BLaER1 (cell line): Measurements from ENCODE around the gene ARMH3.
"Not testable (repeated sequence)": the region's sequence is repeated elsewhere in the genome, so short reads cannot be mapped to it uniquely, and the experiment has no call there.

Experiments
- H3K27ac ChIP-seq: shearing (Covaris generic); formaldehyde crosslinking; 2 replicates; pipeline ENCODE4 v1.8.1; 2022
- H3K27me3 ChIP-seq: shearing (Covaris generic); formaldehyde crosslinking; 2 replicates; pipeline ENCODE4 v1.8.1; 2022
- H3K36me3 ChIP-seq: shearing (Covaris generic); formaldehyde crosslinking; 2 replicates; pipeline ENCODE4 v1.8.1; 2022
- H3K4me1 ChIP-seq: shearing (Covaris generic); formaldehyde crosslinking; 2 replicates; pipeline ENCODE4 v1.8.1; 2022
- H3K4me2 ChIP-seq: shearing (Covaris generic); formaldehyde crosslinking; 2 replicates; pipeline ENCODE4 v1.8.1; 2022
- H3K4me3 ChIP-seq: shearing (Covaris generic); formaldehyde crosslinking; 2 replicates; pipeline ENCODE4 v1.8.1; 2022
- H3K9ac ChIP-seq: shearing (Covaris generic); formaldehyde crosslinking; 2 replicates; pipeline ENCODE4 v1.8.1; 2022
- H3K9me3 ChIP-seq: shearing (Covaris generic); formaldehyde crosslinking; 2 replicates; pipeline ENCODE4 v1.8.1; 2022
- H4K20me1 ChIP-seq: shearing (Covaris generic); formaldehyde crosslinking; 2 replicates; pipeline ENCODE4 v1.8.1; 2022
- Cebpa-rat ChIP-seq: shearing (Covaris generic); IDR thresholded peaks from 2 replicates; pipeline ENCODE4 v1.8.1; 2022

ARMH3 gene

DNA sequence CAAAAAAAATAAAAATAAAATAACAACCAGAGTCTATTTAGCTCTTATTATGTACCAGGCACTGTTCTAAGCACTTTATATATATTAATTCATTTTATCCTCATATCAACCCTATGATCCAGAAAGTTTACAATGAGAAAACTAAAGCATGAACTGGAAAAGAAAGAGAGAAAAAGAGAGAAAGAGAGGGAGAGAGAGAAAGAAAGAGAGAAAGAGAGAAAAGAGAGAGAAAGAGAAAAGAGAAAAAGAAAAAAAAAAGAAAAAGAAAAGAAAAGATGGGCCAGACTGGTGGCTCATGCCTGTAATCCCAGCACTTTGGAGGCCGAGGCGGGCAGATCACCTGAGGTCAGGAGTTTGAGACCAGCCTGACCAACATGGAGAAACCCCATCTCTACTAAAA lies 9.9 kb downstream of the ARMH3 start:
- peaks cover 100% of the 10 kb centered on the region for H4K20me1 ChIP-seq
- H3K27me3 ChIP-seq: no peaks in the 10 kb centered on the region
- no peak overlapping the region for H3K9ac ChIP-seq
- TF ChIP-seq Cebpa-rat: no peak
- H3K9me3 ChIP-seq: no peaks in the 10 kb centered on the region
- no peak overlapping the region for H3K4me3 ChIP-seq
- peaks cover 21% of the 10 kb centered on the region; the same call in 1 of the 2 replicates for H3K36me3 ChIP-seq
- no peak overlapping the region for H3K4me2 ChIP-seq
- H3K4me1 ChIP-seq: 0 out of 2 replicates have a peak, but pooled peaks cover 5% of the 10 kb centered on the region
- no peak overlapping the region for H3K27ac ChIP-seq

DNA sequence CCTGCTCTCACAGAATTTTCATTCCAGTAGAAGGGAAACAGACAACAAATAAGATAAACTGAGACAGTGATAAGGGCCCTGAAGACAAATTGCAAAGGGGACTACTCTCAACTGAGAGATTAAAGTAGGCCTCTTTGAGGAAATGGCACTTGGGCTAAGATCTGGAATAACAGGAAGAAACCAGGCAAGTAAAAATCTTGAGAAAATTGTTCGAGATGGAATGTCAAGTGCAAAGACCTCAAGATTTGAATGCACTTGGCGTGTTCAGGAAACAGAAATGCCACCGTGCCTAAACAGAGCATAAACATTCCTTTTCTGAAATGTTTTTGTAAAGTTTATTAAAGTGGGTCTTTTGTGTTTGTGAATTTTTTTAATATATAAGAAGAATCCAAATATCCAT lies 10.7 kb downstream of the ARMH3 start:
- no peak for TF ChIP-seq Cebpa-rat
- no peak overlapping the region for H3K27ac ChIP-seq
- H4K20me1 ChIP-seq: peaks cover 100% of the 10 kb centered on the region
- no peak overlapping the region for H3K4me2 ChIP-seq
- H3K36me3 ChIP-seq: peaks cover 13% of the 10 kb centered on the region
- no peak overlapping the region for H3K9ac ChIP-seq
- H3K27me3 ChIP-seq: no peaks in the 10 kb centered on the region
- 0 out of 2 replicates have a peak, but pooled peaks cover 5% of the 10 kb centered on the region for H3K4me1 ChIP-seq
- H3K4me3 ChIP-seq: no peak overlapping the region
- no peaks in the 10 kb centered on the region for H3K9me3 ChIP-seq

- H3K4me1 ChIP-seq: no peaks in the 10 kb centered on the region
- H3K36me3 ChIP-seq: peaks cover 45% of the 10 kb centered on the region
- no peaks in the 10 kb centered on the region for H3K27me3 ChIP-seq
- H3K27ac ChIP-seq: no peak overlapping the region
- H3K4me3 ChIP-seq: no peak overlapping the region
- peaks cover 21% of the 10 kb centered on the region for H3K9me3 ChIP-seq
- no peak for TF ChIP-seq Cebpa-rat
- no peak overlapping the region for H3K9ac ChIP-seq
- H4K20me1 ChIP-seq: peaks cover 69% of the 10 kb centered on the region
- H3K4me2 ChIP-seq: no peak overlapping the region
Observed at GRCh38 chr10:102040305-102041050, 15.5 kb downstream of the ARMH3 start.

- no peak for TF ChIP-seq Cebpa-rat
- Histone ChIP-seq H4K20me1 (peaks cover 48% of the 10 kb centered on the region), H3K4me2 (no peak overlapping the region), H3K27me3 (no peaks in the 10 kb centered on the region), H3K9ac (no peak overlapping the region), H3K9me3 (peaks cover 22% of the 10 kb centered on the region), H3K4me3 (no peak overlapping the region), H3K27ac (no peak overlapping the region), H3K4me1 (no peaks in the 10 kb centered on the region), H3K36me3 (peaks cover 66% of the 10 kb centered on the region)
Observed at GRCh38 chr10:102038410-102038809, 17.6 kb downstream of the ARMH3 start.

DNA sequence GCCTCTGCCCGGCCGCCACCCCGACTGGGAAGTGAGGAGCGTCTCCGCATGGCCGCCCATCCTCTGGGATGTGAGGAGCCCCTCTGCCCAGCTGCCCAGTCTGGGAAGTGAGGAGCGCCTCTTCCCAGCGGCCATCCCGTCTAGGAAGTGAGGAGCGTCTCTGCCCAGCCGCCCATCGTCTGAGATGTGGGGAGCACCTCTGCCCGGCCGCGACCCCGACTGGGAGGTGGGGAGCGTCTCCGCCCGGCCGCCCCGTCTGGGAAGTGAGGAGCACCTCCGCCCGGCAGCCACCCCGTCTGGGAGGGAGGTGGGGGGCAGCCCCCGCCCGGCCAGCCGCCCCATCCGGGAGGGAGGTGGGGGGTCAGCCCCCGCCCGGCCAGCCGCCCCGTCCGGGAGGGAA lies 20.2 kb downstream of the ARMH3 start:
- Histone ChIP-seq H3K36me3 (peaks cover 92% of the 10 kb centered on the region), H4K20me1 (peaks cover 22% of the 10 kb centered on the region), H3K9me3 (peaks cover 22% of the 10 kb centered on the region)
- H3K4me2 ChIP-seq, H3K4me3 ChIP-seq, H3K27ac ChIP-seq, H3K27me3 ChIP-seq, H3K9ac ChIP-seq, H3K4me1 ChIP-seq: not testable (repeated sequence)

- Histone ChIP-seq H4K20me1 (0 out of 2 replicates have a peak, but pooled peaks cover 2% of the 10 kb centered on the region), H3K27me3 (no peaks in the 10 kb centered on the region), H3K9ac (no peak overlapping the region), H3K4me2 (no peak overlapping the region), H3K4me1 (no peaks in the 10 kb centered on the region), H3K9me3 (peaks cover 22% of the 10 kb centered on the region), H3K36me3 (peaks cover 97% of the 10 kb centered on the region), H3K4me3 (no peak overlapping the region), H3K27ac (no peak overlapping the region)
- TF ChIP-seq Cebpa-rat: no peak
Observed at GRCh38 chr10:102033787-102034186, 22.2 kb downstream of the ARMH3 start.

- no peak overlapping the region for H3K9ac ChIP-seq
- no peak overlapping the region for H3K4me3 ChIP-seq
- no peaks in the 10 kb centered on the region for H4K20me1 ChIP-seq
- H3K4me2 ChIP-seq: no peak overlapping the region
- no peak overlapping the region for H3K27ac ChIP-seq
- no peak for TF ChIP-seq Cebpa-rat
- H3K36me3 ChIP-seq: peaks cover 92% of the 10 kb centered on the region
- H3K27me3 ChIP-seq: no peaks in the 10 kb centered on the region
- H3K9me3 ChIP-seq: no peaks in the 10 kb centered on the region
- H3K4me1 ChIP-seq: no peaks in the 10 kb centered on the region
Observed at GRCh38 chr10:102027261-102027660, 28.7 kb downstream of the ARMH3 start.

DNA sequence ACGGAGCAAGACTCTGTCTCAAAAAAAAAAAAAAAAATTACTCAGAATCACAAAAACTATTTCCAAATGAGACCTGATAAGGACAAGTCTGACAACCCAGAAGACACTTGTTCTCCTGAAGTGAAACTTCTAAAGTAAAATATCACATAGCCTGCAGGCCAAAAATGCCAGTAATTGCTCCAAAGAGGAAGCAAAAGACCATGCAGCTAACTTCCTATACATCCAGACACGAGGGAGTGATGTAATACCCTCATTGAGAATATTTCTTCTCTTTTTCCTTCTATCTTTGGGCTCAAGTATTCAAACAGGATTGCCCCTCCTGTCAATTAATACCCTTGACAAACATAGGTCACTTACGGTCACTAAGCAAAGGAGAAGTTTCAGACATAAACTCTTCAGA lies 31.2 kb downstream of the ARMH3 start:
- no peak overlapping the region for H3K27ac ChIP-seq
- H3K9me3 ChIP-seq: peaks cover 10% of the 10 kb centered on the region
- no peak for TF ChIP-seq Cebpa-rat
- no peak overlapping the region for H3K4me2 ChIP-seq
- H3K36me3 ChIP-seq: peaks cover 90% of the 10 kb centered on the region
- no peaks in the 10 kb centered on the region for H3K27me3 ChIP-seq
- no peaks in the 10 kb centered on the region for H3K4me1 ChIP-seq
- no peak overlapping the region for H3K9ac ChIP-seq
- H3K4me3 ChIP-seq: no peak overlapping the region
- no peaks in the 10 kb centered on the region for H4K20me1 ChIP-seq

GRCh38 chr10:102020938-102021337 lies 35.0 kb downstream of the ARMH3 start:
- H3K4me3 ChIP-seq: no peak overlapping the region
- no peaks in the 10 kb centered on the region for H3K27me3 ChIP-seq
- H3K36me3 ChIP-seq: peaks cover 92% of the 10 kb centered on the region
- no peak overlapping the region for H3K27ac ChIP-seq
- H3K9ac ChIP-seq: no peak overlapping the region
- H3K4me1 ChIP-seq: no peaks in the 10 kb centered on the region
- H3K9me3 ChIP-seq: peaks cover 10% of the 10 kb centered on the region
- no peak for TF ChIP-seq Cebpa-rat
- H4K20me1 ChIP-seq: no peaks in the 10 kb centered on the region
- H3K4me2 ChIP-seq: no peak overlapping the region

- Histone ChIP-seq H3K9me3 (peaks cover 10% of the 10 kb centered on the region), H3K27ac (no peak overlapping the region), H3K36me3 (peaks cover 87% of the 10 kb centered on the region), H3K4me1 (no peaks in the 10 kb centered on the region), H3K27me3 (no peaks in the 10 kb centered on the region), H4K20me1 (no peaks in the 10 kb centered on the region), H3K9ac (no peak overlapping the region), H3K4me3 (no peak overlapping the region), H3K4me2 (no peak overlapping the region)
- TF ChIP-seq Cebpa-rat: no peak
Observed at GRCh38 chr10:102017295-102017694, 38.7 kb downstream of the ARMH3 start.
